Left lobe of liver (tissue), 2 donors: ENCODE results near the gene SLC6A19. TPM values are rescaled to one million over a fixed set of nuclear protein-coding genes. Genes with fewer than 3 reads are reported as not detected.
A peak's percentile ranks its signal among the peaks of the same experiment; 100 is the strongest.

Source experiments
- ATAC-seq: fragments of 200-7000 bp; cut with Tn5 transposase; one replicate; pipeline ENCODE4 v1.9.1; 2020; ENCODE audit warnings: mild to moderate bottlenecking, moderate library complexity
- DNase-seq: peaks from one replicate; pipeline ENCODE4 v3.0.0-alpha.2; 2020; ENCODE audit warnings: low spot score
- total RNA-seq: library from RNA; stranded (reverse); gene quantifications from one replicate; pipeline ENCODE4 v1.2.1, GENCODE V29; 2021
- donor health status: DM: no; HTN: no; CAD: no; lungs with moderate emphysema.
- donor health status: DM: no; HTN: yes; CAD: no.

SLC6A19 gene
- total RNA-seq, 1 donor from 2014 or later = 0.73 TPM

- no peak for ATAC-seq
Observed at GRCh38 chr5:1208221-1208742, 6.9 kb downstream of the SLC6A19 start.

DNA sequence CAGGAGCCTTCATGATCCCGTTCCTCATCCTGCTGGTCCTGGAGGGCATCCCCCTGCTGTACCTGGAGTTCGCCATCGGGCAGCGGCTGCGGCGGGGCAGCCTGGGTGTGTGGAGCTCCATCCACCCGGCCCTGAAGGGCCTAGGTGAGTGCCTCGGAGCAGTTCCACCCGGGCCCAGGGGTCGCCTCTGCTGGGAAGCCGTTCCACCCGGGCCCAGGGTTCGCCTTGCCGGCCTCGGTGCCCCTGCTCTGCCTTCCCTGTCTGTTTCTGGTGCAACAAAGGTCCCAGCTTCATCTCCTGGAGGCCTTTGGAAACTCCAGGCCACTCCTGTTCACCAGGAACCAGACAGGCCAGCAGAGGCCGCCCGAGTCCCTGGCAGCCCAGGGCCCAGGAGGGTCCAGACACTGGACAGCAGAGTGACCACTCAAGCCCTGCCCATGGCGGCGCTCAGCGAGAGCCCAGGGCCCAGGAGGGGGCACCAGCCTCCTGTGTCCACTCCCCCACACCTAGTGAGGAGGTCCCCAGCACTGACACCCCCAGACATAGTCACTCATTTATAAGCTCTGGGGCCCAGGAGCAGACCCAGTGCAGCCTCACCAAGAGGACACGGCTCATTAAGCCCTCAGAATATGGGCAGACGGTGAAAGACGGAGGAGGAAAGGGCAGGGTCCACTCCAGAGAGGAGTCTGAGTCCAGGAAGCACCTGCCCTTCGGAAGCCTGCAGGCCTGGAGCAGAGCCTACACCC is 7.5 kb downstream of the SLC6A19 start:
- DNase-seq (no peak), ATAC-seq (peak; percentile 62)

More at GRCh38 chr5:1208221-1208742, 6.9 kb downstream of the SLC6A19 start:
- no peak for DNase-seq

- no peak for ATAC-seq
- DNase-seq = no peak
Observed at GRCh38 chr5:1209489-1209852, 8.1 kb downstream of the SLC6A19 start.

GRCh38 chr5:1209896-1210776 is 8.7 kb downstream of the SLC6A19 start:
- no peak for DNase-seq
- ATAC-seq = no peak

DNA sequence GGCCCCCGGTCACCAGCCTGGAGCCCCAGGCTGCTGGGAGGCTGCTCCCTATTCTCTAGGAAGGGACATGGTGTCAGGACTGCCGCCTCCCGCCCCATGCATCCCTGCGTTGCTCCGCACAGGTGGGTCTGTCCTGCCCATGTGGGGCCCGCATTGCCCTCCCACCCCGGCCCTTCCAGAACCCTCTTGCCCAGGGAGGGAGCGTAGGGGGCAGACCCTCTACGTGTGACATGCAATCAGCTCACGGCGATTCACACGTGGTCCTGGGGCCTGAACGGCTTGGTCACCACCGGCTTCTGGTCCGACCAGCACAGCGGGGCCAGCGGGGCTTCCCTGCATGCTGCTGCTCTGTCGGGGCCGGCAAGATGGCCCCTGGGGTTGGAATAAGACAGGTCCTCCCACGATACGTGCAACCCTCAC is 9.4 kb downstream of the SLC6A19 start:
- ATAC-seq (no peak), DNase-seq (no peak)

DNA sequence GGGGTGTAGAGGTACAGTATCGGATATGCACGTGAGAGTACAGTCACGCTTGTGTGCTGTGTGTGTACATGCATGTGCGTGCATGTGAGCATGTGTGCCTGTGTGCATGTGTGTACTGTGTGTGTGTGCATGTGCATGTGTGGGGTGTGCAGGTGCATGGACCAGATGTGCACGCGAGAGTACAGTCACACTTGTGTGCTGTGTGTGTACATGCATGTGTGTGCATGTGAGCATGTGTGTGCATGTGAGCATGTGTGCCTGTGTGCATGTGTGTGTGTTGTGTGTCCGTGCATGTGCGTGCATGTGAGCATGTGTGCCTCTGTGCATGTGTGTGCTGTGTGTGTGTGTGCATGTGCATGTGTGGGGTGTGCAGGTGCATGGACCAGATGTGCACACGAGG is 10.3 kb downstream of the SLC6A19 start:
- ATAC-seq (no peak), DNase-seq (no peak)

DNA sequence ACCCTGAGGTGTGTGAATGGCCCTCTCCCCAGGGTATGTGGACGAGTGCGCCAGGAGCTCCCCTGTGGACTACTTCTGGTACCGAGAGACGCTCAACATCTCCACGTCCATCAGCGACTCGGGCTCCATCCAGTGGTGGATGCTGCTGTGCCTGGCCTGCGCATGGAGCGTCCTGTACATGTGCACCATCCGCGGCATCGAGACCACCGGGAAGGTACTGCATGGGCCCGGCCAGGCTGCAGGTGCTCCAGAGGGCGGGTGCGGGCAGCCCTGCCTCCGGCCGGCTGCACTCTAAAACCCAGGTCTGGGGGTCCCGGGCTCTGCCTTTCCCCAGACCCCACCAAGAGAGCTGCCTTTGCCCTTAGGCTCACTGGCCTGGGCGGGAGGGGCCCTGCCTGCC is 10.9 kb downstream of the SLC6A19 start:
- ATAC-seq (no peak), DNase-seq (no peak)

- ATAC-seq (no peak), DNase-seq (no peak)
Observed at GRCh38 chr5:1212881-1213280, 11.5 kb downstream of the SLC6A19 start.

DNA sequence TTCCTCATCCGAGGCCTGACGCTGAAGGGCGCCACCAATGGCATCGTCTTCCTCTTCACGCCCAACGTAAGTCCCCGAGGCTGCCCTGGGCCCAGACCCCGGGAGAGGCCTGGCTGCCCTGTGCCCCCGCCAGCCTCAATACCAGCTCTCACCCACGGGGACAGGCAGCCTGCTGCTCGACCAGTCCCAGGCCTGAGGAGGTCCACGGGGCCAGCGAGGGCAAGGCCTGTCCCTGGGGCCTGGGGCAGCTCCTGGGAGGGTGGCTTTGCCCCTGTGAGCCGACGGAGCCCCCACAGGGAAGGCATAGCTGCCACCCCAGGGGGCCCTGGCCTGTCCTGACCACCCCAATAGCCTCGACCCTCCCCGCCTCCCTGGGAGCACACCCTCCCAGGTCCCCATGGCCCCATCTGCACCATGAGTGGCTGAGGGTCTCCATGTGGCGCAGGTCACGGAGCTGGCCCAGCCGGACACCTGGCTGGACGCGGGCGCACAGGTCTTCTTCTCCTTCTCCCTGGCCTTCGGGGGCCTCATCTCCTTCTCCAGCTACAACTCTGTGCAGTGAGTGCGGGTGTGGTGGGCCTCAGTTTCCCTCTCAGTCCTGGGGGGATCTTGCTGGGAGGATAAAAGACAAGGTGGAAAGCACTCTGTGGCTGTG is 12.2 kb downstream of the SLC6A19 start:
- DNase-seq (no peak), ATAC-seq (no peak)

DNA sequence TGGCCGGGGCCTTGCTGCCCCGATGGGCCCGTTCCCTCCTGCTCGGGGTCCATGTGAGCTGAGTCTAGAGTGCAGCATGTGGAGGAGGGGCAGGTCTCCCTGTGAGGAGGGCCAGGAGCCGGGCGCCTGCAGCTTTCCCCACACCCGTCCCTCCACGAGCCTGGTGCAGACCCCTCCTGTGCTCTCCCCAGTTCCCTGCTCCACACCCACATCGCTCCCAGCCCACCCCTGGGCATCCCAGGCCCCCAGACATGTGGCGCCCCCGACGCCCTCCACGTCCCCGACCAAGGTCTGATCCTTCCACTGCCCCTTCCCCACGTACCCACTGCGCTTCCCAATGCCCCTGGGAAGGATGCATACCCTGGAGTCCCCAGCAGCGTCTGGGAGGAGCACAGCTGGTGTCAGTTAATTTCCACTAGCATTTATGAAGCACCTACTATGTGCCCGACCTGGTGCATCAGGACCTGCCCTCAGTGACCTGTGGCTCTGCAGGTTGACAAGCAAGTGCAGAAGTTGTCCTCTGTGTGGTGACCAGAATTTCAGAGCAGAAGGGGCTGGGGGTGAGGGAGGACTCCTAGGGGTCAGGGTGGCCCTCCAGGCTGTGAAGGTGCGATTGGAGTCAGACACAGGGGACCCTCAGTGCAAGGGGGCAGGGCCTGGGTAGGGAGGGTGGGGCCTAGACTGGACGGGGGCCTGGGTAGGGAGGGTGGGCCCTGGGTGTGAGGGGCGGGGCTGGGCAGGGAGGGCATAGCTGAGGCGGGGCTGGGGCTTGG is 13.0 kb downstream of the SLC6A19 start:
- DNase-seq (no peak), ATAC-seq (no peak)

DNA sequence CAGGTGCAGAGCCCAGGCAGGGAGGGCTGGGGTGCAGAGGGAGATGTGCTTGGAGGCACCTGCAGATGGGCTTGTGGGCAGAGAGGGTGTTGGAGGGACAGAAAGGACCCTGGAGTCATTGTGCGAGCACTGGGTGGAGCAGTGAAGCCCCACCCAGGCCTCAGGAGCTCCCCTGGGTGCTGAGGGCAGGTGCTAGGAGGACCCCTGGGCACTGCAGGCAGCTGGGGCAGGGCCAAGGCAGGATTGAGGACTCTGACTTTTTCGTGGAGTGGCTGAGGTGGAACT is 13.5 kb downstream of the SLC6A19 start:
- ATAC-seq (no peak), DNase-seq (no peak)

DNA sequence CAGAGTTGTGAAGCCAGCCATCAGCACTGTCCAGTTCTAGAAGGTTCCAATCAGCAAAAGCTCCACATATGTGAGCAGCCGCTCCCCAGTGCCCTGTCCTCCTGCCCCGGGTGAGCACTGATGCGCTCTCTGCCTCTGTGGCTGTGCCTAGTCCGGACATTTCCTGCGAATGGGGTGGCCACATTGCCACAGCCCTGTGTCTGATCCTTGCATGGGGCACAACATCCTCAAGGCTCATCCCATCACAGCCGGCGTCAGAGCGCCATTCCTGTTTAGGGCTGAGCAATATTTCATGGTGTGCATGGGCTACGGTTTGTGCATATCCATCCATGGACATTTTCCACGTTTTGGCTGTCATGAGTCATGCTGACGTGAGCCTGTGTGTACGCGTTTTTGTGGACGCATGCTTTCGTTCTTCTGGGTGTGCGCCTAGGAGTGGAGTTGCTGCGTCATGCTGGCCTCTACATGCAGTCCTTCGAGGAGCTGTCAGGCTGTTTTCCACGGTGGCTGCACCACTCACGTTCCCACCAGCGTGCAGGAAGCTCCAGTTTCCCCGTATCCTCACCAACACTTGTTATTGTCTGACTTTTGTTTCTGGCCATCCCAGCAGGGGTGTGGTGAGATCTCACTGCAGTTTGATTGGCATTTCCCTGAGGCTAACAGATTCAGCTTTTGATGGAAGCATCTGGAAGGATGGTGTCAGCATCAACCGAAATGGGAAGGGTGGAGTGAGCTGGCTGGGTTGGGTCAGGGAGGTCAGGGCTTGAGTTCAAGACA is 14.1 kb downstream of the SLC6A19 start:
- ATAC-seq = no peak
- no peak for DNase-seq

DNA sequence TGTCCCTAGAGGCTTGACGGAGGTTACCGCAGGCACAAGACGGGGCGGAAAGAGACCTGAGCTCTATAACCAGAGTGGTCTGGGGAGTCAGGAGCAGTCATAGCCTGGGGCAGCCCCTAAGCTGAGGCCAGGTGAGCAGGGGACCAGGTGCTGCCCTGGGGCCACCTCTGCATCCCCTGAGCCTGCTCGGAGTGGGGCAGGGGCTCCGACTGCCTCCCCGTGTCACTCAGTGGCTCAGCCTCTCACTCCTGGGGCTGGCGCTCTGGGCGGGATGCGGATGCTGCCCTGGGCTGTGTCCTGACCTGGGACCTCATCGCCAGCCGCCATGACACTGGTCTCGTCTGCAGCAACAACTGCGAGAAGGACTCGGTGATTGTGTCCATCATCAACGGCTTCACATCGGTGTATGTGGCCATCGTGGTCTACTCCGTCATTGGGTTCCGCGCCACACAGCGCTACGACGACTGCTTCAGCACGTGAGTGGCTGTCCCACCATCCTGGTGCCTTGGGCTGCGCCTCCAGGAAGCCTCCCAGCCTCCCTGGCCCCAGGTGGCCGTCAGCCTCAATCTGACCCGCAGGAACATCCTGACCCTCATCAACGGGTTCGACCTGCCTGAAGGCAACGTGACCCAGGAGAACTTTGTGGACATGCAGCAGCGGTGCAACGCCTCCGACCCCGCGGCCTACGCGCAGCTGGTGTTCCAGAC is 15.0 kb downstream of the SLC6A19 start:
- no peak for ATAC-seq
- no peak for DNase-seq

DNA sequence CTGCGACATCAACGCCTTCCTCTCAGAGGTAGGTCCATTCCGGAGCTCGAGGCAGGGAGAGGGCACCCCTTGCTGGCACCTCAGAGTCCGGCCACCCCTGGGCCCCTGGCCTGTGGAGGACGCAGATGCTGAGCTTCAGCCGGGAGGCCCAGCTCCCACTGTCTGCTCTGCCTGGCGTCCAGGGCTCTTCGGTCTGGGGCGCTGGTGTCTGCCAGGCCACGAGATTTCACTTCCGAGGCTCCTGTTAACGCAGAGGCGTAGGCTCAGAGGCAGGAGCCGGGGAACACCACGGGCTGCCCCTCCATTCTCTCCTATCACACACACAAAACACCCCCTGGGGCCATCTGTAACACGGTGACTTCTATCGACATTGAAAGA is 15.5 kb downstream of the SLC6A19 start:
- ATAC-seq (no peak), DNase-seq (no peak)

GRCh38 chr5:1217596-1218206 is 16.3 kb downstream of the SLC6A19 start:
- DNase-seq (no peak), ATAC-seq (no peak)

- DNase-seq (no peak), ATAC-seq (no peak)
Observed at GRCh38 chr5:1218351-1219080, 17.1 kb downstream of the SLC6A19 start.

GRCh38 chr5:1219098-1219767 is 17.8 kb downstream of the SLC6A19 start:
- no peak for ATAC-seq
- DNase-seq = no peak

DNA sequence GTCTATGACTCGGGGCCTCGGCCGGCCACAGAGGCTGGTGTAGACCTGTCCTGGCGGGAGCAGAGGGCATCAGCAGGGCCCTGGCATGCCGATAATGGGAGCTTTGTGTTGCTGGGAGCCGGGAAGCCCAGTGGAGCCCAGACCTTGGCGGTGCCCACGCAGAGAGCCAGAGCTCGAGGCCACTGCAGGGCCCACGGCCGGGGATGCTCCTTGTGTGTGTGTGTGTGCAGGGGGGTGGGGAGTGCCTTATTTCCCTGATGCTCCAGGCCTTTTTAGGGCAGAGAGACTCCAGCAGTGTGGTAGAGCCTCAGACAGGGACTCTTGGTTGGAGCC is 18.3 kb downstream of the SLC6A19 start:
- DNase-seq (no peak), ATAC-seq (no peak)
